GM21737 (cell line): ENCODE results near the gene ESRRG.

Experiments
- ATAC-seq: cut with Tn5 transposase; IDR thresholded peaks from one replicate; pipeline ENCODE4 v1.9.1; 2021; ENCODE audit warnings: mild to moderate bottlenecking, moderate library complexity; ENCODE audit not compliant: unreplicated experiment

The ESRRG gene

DNA sequence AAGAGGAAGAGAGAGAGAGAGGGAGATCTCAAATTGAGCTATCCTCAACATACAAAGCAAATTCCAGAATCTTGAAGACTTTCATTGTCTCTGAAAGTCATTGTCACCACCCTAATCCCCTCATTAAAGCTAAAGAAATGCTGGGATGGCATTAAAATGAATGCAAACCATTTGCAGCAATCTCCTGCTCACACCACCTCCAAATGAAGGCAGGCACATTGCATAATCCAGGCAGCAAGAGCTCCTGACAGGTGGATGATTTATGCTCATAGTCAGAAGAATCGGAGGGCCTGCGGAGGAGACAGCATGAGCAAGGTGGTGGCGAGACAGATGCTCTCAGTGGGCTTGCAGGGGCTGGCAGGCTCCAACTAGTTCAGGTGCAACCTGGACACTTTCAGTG lies 90.2 kb downstream of the ESRRG start:
- no peak for ATAC-seq

DNA sequence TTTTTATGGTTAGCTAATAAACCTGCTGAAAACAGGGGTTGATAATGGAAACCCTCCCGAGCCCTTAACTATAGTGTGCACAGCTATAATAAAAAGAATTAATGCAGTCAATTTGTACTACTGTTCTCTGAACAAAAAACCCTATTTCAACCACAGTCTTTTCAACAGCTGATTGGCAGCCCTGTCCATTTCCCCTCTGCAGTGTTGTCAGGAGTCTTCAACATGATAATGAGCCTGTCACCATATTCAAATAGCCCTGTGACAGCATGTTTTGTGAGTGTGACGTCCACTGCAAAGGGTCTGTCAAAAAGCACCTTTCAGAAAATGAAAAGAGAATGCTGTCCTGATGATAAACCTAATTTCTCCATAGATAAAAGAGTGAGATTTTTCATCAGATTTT lies 92.7 kb downstream of the ESRRG start:
- ATAC-seq, result no peak

DNA sequence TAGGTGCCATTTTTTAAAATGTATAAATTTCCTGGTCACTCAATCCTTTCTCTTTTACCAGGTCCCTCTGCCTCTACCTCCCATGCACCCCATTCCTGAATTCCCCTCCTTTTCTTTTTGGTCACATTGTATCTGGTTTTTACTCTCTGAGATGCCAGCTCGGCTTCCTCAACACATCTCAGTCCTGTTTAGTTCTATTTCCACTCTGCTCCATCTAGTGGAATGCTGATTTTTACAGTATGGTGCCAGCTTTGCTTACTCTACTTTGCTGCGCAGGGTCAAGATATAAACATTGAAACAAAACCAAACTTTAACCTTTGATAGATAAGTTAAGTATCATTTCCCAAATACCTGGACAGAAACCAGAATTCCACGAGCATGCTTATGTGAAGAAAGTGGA lies 96.0 kb downstream of the ESRRG start:
- no peak for ATAC-seq

DNA sequence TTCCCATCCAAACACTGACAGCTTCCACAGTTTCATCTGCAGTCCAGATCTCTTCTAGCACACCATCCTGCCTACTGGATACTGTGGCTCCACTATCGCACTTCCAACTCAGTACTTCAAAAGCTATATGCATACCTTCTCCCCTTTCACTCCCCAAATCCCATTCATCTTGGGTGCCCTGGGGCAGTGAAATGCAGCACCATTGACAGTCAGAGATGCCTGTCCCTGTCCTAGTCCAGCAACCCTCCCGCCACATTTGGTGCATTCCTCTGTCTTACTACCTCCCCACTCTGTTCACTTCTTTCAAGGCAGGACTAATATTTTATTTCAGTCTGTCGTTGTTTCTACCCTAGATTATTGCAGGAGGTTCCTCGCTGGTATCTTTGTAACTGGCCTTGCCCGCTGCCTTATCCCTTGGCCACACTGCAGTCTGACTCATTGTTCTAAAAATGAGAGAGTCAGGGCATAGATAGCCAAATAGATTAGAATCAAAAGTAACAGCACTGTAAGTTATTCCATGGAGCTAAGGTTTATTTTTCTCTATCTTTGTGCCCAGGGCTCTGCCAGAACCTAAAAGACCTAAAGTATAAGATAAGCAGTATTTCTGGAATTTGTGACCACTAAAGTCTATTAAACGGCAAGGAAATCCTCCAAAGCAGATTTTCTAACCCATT lies 96.7 kb downstream of the ESRRG start:
- ATAC-seq, result no peak

DNA sequence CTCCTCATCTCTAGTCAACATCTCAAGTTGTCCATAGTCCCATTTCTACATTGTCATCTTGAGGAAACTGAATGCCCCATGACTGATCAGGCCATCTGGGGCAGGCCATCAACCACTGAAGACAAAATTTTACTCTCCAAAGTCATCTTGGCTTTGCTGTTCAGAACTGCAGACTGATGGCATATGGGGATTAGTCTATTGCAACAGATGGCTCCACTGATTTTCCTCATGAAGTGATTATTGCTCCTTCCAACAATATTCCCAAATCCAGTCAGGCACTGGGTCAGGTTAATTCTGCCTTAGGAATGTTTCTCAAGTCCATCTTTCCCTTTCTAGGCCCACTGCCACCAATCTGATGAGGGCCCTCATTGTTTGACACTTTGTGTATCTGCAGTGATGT lies 101.7 kb downstream of the ESRRG start:
- ATAC-seq, result no peak

DNA sequence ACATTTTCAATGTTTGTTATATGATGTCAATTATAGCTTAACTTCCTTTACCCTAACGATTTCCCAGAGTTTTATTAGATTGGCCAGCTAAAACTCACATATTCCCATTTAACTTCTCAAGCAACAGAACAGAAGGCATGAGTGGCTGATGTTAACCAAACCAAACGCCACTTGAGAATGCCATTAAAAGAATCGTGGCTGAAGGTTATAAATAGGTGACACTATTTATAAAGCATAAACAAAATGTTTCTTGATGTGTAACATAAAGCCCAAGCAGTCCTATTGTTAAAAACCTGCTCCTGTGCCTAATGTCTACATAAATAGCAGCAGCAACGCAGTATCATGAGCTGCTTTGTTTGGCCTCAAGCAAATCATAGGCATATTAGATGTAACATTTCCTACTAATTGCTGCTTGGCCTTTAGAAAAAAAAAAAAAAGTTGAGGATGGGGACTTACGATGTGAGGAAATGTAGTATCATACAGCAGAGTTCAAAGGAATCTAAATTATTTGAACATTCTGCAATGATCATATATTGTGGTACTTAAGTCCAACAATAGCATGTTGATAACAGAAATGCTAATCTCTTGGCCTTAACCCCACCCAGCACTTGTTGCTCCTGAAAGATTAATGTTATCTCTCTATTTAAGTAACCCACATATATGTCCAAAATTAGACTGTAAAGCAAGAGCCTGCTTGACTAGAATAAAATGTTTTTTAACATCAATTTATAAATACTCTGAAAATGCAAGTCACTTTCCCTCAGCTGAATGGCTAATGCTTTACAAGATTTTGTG lies 106.0 kb downstream of the ESRRG start:
- no peak for ATAC-seq

DNA sequence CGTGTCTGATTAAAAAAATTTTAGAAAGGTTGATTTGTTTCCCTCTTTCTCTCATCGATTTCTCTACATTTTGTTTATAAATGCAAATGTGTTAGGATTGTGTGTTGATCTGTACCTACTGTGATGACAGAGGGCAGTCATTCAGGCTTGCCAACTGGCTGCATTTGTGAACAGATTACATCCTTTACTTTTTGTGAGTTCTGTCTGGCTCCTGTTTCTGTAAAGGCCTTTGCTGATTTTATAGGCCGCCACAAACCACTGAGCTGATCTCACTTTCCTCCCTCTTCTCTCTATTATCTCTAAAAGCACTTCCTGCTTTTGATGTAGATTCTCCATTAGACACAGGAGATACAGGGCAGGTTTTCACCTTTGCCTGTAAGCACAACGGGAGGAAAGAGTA lies 106.8 kb downstream of the ESRRG start:
- no peak for ATAC-seq

DNA sequence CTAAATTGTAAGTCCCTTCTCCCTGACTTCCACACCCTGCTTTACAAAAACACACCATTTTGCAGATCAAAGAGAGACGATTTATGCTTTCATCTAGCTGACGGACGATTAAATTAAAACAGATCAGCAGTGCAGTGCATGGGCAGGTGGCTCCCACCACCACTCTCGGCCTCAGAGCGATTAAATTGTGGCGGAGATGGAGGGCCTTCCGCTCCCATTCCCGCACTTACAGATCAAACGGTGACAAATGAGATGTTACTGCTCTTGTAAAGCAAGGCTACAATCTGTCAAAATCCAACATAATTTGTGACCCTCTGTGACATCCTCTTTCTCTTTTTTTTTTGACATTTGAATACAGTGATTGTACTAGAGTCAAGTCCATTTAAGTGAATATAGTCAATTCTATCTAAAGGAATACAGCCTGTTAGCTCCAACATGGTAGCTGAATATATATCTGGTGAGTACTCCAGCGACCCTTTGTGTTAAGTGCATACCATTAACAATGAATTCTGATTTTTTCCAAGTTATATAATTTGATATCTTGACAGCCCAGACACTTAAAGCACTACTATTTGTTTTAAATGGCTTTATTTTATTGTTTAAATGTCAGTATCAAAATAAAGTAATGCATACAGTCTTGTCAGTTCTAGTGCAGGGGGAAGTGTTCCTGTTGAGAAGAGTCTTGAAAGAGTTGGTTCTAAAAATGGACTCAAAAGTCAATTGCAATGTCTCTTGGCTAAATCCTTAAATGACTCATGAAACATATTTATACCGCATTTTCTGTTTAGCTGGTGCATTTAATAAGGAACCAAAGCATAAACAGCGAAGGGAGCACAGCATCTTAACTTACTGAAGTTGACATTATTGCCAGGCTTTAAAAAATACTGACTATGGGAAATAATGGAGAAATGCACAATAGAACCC lies 109.0 kb downstream of the ESRRG start:
- no peak for ATAC-seq

DNA sequence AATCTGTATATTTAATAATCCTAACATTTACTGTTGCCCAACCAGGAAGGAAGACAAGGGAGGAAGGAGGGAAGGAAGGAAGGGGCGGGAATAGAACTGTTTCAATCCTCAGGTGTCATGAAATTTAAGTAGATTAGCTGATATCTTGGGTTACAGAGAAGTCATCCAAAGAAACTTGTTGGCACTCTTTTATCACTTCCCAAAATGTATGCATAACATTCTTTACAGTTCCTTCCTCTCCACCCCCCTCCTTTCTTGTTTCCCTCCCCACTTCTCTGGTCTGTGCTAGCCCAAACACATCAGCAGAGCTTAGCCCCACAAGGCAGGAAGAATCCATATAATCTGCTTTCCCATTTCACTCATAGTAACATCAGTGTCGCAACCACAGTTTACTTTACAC lies 110.9 kb downstream of the ESRRG start:
- no peak for ATAC-seq

DNA sequence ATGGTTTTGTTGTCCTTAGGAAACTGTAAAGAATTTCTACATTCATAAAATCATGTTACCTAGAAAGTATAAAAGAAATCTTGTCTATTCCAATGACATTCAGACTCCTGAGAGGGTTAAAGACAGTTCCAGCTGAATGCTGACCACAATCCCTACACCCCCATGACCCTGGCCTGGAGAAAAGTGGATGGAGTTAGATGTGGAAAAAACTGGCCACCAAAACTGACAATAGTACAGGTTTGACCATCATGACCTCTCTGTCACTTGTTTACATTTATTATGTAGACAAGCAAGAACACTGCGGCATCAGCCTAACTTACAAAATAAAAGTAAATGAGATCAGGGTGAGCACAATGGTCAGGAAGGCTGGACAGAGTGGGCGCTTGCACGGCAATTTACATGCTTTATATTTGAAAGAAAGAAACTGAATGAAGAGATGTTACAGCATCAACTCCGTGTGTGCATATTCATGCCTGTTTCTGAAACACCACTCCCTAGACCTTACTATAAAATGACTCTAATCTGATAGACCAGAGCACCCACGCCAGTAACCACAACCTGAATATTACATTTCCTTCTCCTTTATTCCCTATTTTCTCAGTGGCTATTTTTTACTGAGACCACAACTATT lies 116.0 kb downstream of the ESRRG start:
- ATAC-seq, result no peak

DNA sequence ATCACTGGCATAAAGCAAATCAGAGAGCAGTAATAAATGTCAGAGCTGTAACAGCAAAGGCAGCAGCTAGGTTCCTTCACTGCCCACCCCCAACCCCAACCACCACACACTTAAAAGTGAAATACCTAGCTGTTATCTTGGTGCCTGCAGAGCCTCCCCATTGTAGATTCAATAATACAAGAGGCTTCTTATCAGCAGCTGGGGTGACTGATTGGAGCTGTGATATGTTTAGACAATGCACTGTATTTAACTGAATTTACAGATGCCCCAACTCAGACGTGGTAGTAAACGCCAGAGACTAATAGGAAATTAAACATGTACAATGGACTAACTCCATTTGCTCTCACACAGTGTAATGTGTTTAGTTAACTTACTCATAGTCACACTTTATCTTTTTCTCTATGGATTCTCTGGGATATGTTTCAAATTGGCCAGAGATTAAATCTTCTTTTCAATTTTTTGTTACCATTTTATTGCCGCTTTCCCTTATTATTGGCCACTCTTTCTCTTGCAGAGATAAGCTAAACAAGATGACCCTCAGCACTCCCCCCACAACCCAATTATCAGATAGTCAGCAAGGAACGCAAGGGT lies 117.1 kb downstream of the ESRRG start:
- no peak for ATAC-seq

DNA sequence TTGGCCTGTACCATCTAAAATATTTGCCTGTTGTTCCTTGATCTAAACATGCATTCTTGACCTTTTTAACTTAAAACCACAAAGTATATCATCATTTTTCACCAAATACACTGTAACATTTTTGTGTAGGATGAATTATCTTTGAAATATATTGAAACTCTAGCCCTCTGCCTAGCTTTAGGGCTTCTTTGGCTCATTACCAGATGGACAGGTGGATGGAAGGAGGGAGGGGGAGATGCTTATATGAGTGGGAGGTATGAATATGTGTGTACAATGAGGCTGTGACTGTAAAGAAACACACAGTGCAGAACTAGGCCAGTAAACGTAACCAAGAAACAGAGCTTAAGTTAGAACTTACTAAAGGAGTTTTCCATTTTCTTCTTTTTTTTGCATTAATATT lies 118.5 kb downstream of the ESRRG start:
- no peak for ATAC-seq

DNA sequence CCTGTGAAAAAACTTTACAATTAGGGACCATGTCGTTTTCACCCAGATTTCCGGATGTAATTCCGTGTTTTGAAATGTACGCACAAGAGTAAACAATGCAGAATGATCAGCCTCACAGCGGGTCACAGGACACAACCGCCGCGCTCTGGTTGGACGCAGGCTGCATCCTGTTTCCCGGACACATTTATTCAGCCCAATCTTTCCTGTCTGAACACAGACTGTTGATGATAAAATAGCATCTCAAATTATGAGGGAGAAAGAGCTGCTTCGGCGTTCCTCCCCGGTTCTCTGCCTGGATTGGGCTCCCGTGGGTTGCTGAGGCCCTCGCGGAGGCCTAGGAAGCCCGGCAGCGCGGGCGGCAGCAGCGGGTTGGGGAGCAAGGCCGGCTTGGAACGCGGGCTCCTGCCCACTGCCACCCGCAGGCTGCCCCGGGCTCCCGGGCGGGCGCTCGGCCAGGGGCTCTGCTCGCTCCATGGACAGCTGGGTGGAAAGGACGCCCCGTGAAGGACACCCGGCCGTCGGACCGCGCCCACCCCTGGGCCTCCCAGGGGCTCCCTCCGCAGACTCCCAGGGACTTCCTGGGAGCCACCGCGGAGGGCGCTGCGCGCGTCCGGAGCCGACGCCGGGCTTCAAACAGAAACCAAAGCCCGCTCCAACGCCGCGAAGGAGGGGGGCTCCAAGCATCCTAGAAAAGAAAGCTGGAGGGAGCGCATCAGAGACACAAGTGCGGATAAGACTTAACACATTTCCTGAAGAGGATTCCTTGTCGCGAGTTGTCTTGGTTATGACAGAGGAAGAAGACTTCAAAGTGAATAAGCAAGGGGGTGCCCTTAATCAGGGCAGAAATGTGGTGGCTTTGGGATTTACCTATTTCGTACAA lies 122.3 kb downstream of the ESRRG start:
- ATAC-seq, result peak; percentile 84

DNA sequence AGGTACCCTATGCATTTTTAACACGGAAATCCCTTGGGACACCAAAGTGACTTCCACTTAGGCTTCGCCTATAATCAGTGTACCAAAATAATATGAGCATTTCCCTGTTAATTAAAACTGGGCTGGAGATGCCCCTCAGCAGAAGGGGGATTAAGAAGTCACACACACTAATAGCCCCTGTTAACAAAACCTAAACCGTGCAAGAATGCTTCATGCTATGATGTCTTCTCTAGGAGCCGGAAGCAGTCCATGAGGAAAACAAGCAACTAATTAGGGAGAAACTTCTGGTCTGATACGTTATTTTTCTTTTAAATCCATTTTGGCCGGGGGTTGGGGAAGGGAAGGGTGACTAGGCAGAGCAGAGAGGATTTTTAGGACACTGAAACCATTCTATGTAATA lies 123.4 kb downstream of the ESRRG start:
- ATAC-seq, result no peak

DNA sequence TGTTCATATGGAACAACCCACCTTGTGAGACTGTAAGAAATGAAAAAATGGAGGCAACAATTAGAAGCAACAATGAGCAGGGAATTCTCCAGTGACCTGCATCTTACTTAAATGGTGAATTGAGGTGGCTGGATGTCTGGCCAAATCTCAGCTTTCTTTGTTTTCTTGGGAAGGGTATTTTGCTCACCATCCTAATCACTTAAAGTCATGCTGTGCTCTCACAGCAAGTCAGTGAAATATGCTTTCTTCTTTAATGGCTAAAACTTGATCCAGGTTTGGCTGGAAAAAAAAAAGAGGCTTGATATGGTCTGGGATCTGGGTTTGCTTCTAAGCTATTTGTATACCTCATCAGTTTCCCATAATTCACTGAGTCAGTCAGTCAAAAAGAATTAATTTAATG lies 124.8 kb downstream of the ESRRG start:
- no peak for ATAC-seq

DNA sequence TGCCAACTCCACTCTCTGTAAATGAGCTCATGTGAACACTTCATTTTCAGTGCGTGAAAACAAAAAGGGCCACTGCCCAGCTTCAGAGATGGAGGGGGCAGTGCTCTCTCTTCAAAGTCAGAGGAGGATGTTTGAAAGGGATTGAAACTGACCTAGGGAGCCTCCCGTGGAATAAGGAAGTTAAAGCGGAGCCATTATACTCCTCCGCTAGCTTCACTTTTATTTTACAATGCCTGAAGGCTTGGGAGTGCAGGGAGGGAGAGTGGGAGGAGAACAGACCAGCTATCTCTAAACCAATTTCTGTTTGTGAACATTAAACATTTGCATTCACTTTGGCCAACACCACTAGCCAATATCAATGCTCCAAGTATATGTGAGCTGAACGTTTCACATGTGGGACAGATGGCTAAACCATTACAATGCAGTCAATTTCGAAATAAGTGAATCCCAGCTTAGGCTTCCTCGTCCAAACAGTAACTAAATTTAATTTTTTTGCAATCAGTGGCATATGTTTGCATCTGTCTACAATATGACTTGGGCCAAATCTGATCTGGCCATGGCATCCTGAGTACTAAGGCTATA lies 126.9 kb downstream of the ESRRG start:
- ATAC-seq, result no peak

DNA sequence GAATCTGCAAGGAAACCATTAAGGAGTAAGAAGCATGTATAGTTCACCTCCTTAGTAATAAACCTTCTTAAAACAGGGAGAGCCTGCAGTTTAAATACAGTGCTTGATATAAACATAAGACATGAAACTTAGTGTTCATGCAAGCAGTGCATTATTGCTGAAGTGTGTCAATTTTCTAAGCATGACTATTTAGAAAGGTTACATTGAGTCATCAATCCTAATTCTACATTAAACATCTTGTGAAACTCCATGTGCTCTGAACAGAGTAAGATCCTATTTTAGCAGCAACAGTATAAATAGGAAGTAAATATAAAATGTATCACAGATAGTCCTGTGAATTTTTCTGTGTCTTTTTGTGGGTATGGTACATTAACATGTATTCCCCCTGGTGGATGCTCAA lies 135.5 kb downstream of the ESRRG start:
- ATAC-seq, result no peak

DNA sequence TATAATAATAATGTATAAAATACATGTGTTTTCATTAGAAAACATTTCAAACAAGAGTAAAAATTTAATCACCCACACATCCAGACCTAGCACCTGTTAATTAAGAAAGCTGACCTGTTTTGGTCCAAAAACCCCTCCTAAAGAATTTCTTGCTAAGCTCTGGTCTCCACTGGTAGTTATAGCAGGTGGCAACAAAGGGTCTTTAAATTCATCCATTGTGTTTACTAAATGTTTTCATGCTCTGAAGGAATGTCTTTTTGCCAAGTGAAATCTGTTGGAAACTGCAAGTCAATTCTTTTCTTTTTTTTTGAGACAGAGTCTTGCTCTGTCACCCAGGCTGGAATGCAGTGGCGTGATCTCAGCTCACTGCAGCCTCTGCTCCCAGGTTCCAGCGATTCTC lies 141.1 kb downstream of the ESRRG start:
- ATAC-seq, result no peak

DNA sequence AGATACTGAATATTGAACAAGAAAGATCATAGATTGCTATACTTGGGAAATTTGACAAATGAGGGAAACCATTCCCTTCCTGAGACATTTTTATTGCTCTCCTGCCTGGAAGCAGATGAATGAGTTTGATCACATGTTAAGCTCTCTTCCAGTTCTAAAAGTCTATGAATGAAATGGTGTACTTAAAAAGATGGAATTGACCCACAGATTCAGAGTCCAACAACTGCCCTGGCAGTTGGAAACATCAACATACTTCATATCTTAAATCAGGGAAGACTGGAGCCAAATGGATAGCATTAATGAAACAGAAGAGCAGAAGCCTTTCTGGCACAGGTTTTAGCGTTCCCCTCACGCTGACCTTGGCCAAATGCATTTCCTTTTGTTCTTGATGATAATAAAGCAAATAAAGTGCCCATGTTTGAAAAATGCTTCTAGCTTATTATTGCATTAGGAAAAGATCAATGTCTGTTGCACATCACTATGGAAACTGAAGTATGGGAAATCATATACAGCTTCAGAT lies 142.6 kb downstream of the ESRRG start:
- ATAC-seq, result no peak
